Gastroesophageal sphincter (tissue), 4 donors: ENCODE results near the gene TNXB. TPM values are rescaled to one million over a fixed set of nuclear protein-coding genes. Genes with fewer than 3 reads are reported as not detected.
A peak's percentile ranks its signal among the peaks of the same experiment; 100 is the strongest.

Experiments used
- ATAC-seq: fragments of 150-250 bp; one replicate; pipeline ENCODE4 v1.9.1; 2016; ENCODE audit warnings: mild to moderate bottlenecking, moderate library complexity
- H3K27ac ChIP-seq, 4 donors: fragments of 200-600 bp; sonication (generic) in 3 of 4; 1 replicate in 3 of 4; 2 replicates in 1 of 4; pipeline ENCODE4 v1.5.1; 2016 to 2019
- H3K27me3 ChIP-seq: fragments of 200-600 bp; sonication (generic); one replicate; pipeline ENCODE4 v1.5.1; 2019
- H3K36me3 ChIP-seq, 2 donors: fragments of 200-600 bp; sonication (generic); one replicate each; pipeline ENCODE4 v1.5.1; 2019; ENCODE audit warnings: control low read depth in 1 of 2
- H3K4me1 ChIP-seq, 3 donors: fragments of 200-600 bp; sonication (generic); 1 replicate in 2 of 3; 2 replicates in 1 of 3; pipeline ENCODE4 v1.5.1; 2016 to 2019; ENCODE audit warnings: control low read depth in 2 of 3
- H3K4me3 ChIP-seq, 2 donors: fragments of 200-600 bp; sonication (generic); one replicate each; pipeline ENCODE4 v1.5.1; 2019; ENCODE audit warnings: mild to moderate bottlenecking in 1 of 2, moderate library complexity in 1 of 2
- H3K9me3 ChIP-seq, 3 donors: fragments of 200-600 bp; sonication (generic); one replicate each; pipeline ENCODE4 v1.5.1; 2017 to 2019; ENCODE audit warnings: control low read depth in 2 of 3
- CTCF ChIP-seq, 4 experiments: fragments of 200-600 bp in 2 of 4; fragments of 450-650 bp in 2 of 4; sonication (generic) in 1 of 4; IDR thresholded peaks; one replicate each; pipeline ENCODE4 v1.5.1; 2017 to 2019; ENCODE audit warnings: antibody characterized with exemption in 4 of 4, mild to moderate bottlenecking in 2 of 4, moderate library complexity in 2 of 4
- EP300 ChIP-seq: sonication (generic); formaldehyde crosslinking; IDR thresholded peaks from one replicate; pipeline ENCODE4 v1.6.1; 2017; ENCODE audit warnings: antibody characterized with exemption, mild to moderate bottlenecking
- POLR2A ChIP-seq, 2 donors: fragments of 450-650 bp; IDR thresholded peaks; one replicate each; pipeline ENCODE4 v1.6.1; 2017; ENCODE audit warnings: antibody characterized with exemption in 2 of 2, mild to moderate bottlenecking in 2 of 2, moderate library complexity in 1 of 2
- POLR2AphosphoS5 ChIP-seq: sonication (generic); formaldehyde crosslinking; IDR thresholded peaks from one replicate; pipeline ENCODE4 v1.6.1; 2017; ENCODE audit warnings: antibody characterized with exemption
- WGBS, 2 donors: methylation state at CpG; one replicate each; pipeline ENCODE4 v1.1.5; 2018; ENCODE audit warnings: low coverage in 1 of 2; 5-methylcytosine and 5-hydroxymethylcytosine counted together
- total RNA-seq, 4 donors: library from RNA; depleted of rRNA; stranded (reverse); fragments of >200 nt; gene quantifications; one replicate each; pipeline ENCODE4 v1.1.0, GENCODE V29; 2016

TNXB gene
- total RNA-seq, 4 donors from 2014 or later: 148 to 394 (median 190) TPM

DNA sequence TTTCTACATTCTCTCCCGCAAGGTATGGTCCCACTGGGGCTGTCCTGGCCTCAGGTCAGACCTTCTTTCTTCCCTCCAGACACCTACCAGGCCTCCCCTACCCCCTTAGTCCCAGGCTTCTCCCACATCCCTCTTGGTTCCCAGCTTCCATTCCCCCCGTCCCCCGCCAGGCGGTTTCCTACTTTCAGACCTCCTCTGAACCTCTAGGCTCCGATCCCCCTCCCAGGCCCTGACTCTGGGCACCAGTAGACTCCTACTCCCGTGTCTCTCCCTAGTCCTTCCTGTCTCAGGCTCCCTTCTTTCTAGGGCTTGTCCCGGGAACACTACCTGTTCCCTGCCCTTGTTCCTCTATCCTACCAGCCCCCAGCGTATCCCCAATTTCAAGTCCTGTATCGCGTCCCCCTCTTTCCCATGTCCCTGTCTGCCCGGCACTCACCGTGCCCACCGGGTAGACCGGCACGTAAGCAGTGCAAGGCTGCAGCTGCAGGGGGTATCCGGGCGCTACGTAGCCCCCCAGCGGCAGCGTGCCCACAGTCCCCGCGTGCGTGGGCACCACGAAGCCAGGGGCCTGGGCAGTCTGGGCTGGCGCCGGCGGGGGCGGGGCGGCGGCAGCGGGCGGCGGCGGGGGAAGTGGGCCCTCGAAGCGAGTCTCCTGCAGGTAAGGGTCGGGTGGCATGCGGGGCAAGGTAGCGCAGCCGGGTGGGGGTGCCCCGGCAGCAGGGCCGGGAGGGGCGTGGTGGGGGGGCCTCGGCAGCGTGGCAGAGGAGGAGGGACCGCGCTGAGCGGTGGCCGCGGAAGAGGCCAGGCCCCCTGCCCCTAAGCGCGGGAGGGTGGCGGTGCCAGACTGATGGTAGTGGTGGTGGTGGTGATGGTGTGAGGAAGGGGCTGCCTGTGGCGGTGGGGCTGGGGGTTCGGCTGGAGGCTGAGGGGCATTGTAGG, 41.1 kb upstream of the TNXB start:
- no peak for TF ChIP-seq CTCF (IDR thresholded peaks at IDR 0.05)
- no peak for TF ChIP-seq EP300
- no peak for TF ChIP-seq POLR2AphosphoS5
- no peak for TF ChIP-seq POLR2A (IDR thresholded peaks at IDR 0.05)
- Histone ChIP-seq H3K36me3 (peaks cover 0 to 18% of the 10 kb centered on the region in 2 donors), H3K27me3 (no peaks in the 10 kb centered on the region), H3K9me3 (no peaks in the 10 kb centered on the region), H3K4me1 (peaks cover 4 to 50% (median 20%) of the 10 kb centered on the region in 3 donors), H3K4me3 (peak overlapping the region in 1 of 2 donors; percentile 65), H3K27ac (peak overlapping the region in 3 of 4 donors; percentile 94 to 95 (median 94))
- 67 to 76% methylated on average over 8 to 19 of the region's 55 CpGs for WGBS, 2 donors
- no peak for ATAC-seq

DNA sequence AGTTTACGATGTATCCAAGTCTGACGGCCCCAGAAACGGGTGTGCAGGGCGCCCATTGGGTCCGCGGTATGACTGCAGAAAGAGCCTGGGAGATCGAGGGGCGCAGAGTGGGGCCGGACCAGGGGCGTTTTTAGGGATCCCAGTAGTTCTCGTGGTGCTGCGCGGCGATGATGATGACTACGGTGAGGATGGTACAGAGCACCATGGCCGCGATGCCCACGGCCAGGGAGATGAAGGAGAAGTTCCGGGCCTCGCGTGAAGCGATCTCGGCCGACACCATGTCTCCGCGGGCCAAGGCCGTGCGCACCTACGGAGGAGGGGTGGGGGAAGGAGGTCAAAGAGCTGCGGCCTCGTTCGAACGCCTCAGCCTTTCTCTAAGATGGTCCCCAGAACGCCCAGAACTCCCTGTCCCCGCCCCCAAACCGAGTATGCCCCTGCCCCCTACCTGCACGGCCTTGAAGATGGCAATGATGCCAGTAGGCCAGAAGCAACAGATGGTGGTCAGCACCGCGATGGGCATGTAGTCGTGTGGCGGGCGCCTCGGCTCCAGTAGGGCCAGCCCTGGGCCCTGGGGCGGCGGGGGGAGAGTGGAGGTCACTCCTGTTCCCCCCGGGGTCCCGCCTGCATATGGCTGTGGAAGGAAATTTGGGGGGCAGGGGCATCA, 40.1 kb upstream of the TNXB start:
- H3K4me3 ChIP-seq: peak overlapping the region in 1 of 2 donors; percentile 20
- no peak for ATAC-seq

DNA sequence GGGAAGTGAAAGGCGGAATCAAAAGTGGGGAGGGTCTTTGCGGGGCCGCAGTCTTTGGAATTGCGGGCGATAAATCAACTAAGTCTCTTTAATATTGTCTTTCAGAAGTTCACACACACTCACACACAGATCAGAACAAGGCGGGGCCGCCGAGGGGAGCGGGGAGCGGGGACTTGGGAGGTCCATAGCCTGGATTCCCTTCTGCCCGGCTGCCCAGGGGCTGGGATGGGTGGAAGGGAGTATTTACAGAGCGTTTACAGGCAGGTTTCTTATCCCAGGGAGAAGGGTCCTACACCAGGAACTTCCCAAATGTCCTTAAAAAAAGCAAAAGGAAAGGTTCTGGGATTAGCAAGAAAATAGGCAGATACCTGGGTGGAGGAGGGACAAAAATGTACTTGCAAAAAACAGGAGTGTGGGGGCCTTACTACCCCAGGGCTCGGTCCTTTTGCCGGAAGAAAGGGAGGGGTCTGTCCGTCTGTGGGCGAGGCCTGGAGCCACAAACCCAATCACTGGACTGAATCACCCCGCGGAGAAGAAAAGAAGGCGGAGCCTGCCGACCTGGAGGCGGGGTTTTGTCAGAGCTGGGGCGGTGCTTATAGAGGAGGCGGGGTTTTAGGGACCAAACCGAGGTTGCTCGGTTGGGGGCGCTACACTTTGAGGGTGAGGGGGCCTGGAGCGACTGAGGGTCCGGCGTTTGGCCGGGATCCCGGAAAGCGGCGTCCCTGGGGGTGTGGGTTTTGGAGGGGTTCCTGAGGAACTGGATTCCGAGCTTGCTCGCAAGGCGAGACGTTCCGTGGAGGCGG, 39.4 kb upstream of the TNXB start:
- TF ChIP-seq POLR2A (IDR thresholded peaks at IDR 0.05) (no peak), POLR2AphosphoS5 (no peak), EP300 (no peak), CTCF (IDR thresholded peaks at IDR 0.05) (no peak)
- no peak for ATAC-seq
- Histone ChIP-seq H3K36me3 (peaks cover 0 to 18% of the 10 kb centered on the region in 2 donors), H3K9me3 (no peaks in the 10 kb centered on the region), H3K4me3 (peak overlapping the region in 1 of 2 donors; percentile 20), H3K27me3 (no peaks in the 10 kb centered on the region), H3K4me1 (peaks cover 4 to 40% (median 14%) of the 10 kb centered on the region in 3 donors), H3K27ac (no peak overlapping the region)
- 58 to 65% methylated on average over 14 to 26 of the region's 39 CpGs for WGBS, 2 donors

More for the DNA sequence above, 40.1 kb upstream of the TNXB start:
- H3K9me3 ChIP-seq: no peaks in the 10 kb centered on the region
- H3K27me3 ChIP-seq: no peaks in the 10 kb centered on the region
- peaks cover 4 to 42% (median 14%) of the 10 kb centered on the region in 3 donors for H3K4me1 ChIP-seq
- TF ChIP-seq POLR2A (IDR thresholded peaks at IDR 0.05) (no peak), CTCF (IDR thresholded peaks at IDR 0.05) (no peak), POLR2AphosphoS5 (no peak), EP300 (no peak)
- 74% methylated on average over 10 of the region's 47 CpGs; no CpG with 5 or more reads in 1 of the 2 donors for WGBS, 2 donors
- H3K36me3 ChIP-seq: peaks cover 0 to 18% of the 10 kb centered on the region in 2 donors
- no peak overlapping the region for H3K27ac ChIP-seq

DNA sequence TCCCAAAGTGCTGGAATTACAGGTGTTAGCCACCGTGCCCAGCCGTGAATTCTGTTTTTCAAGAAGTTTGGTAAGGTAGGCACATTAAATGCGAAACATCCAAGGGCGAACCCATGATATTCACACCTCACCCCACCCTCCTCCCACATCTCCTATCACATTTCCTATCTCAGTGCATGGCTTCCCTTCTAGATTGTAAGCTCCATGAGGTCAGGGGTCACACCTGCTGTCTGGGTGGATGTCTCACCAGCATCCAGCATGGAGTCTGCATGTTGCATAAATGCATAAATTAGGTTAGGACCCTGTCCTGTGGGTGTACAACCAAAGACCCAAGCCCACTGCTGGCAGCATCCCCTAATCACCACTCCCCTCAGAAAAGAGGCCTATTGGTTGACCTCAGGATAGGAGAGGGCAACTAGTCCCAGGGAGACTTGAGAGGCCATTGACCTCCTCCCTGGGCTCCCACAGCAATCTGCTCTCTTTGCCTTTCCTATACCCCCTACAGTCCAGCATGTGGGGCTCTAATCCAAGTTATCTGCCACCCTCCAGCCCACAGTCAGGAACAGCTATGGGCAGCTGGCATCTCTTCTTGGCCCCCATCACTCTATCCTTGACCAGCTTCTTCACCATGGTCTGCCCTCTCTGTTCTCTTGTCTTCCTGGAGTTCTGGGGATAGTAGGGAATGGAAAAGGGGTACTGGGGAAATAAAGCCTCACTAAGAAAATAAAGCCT, 38.4 kb upstream of the TNXB start:
- ATAC-seq: no peak
- no peak overlapping the region for H3K27ac ChIP-seq
- no peak overlapping the region for H3K4me3 ChIP-seq
- 86 to 89% methylated on average over 3 to 4 of the region's 4 CpGs for WGBS, 2 donors
- peaks cover 4 to 31% (median 13%) of the 10 kb centered on the region in 3 donors for H3K4me1 ChIP-seq
- peaks cover 0 to 18% of the 10 kb centered on the region in 2 donors for H3K36me3 ChIP-seq
- H3K27me3 ChIP-seq: no peaks in the 10 kb centered on the region
- TF ChIP-seq CTCF (IDR thresholded peaks at IDR 0.05): no peak
- no peak for TF ChIP-seq POLR2AphosphoS5
- no peak for TF ChIP-seq EP300
- TF ChIP-seq POLR2A (IDR thresholded peaks at IDR 0.05): no peak
- no peaks in the 10 kb centered on the region for H3K9me3 ChIP-seq
